ENCODE data around the gene MRPL43.
"Not testable (repeated sequence)": the region's sequence is repeated elsewhere in the genome, so short reads cannot be mapped to it uniquely, and the experiment has no call there.

MRPL43 gene

GRCh38 chr10:100986952-100987684 lies at the start of gene MRPL43, which contains the start of gene TWNK:
MRPL43 (minus strand) TSS chr10:100987497; CDS start chr10:100987443, 54 bp downstream.
TWNK (plus strand) TSS chr10:100987543; CDS start chr10:100988211, 668 bp downstream.
- DNase-seq: peak; percentile 36

DNA sequence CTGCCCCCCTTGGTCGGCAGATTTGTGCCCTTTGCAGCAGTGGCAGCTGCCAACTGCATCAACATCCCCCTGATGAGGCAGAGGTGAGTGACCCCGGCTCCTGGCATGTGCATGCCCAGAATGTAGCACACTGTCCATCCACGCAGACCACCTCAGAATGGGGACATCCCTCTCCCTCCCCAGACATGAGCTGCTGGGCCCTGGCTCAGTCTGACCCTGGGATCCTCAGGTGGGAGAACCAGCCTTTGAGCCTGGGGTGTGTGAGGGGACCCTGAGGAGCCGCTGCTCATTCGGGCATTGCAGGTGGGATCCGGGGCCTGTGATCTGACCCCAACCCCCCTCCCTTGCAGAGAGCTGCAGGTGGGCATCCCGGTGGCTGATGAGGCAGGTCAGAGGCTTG lies 49.4 kb upstream of the MRPL43 start:
- no peak for DNase-seq

DNA sequence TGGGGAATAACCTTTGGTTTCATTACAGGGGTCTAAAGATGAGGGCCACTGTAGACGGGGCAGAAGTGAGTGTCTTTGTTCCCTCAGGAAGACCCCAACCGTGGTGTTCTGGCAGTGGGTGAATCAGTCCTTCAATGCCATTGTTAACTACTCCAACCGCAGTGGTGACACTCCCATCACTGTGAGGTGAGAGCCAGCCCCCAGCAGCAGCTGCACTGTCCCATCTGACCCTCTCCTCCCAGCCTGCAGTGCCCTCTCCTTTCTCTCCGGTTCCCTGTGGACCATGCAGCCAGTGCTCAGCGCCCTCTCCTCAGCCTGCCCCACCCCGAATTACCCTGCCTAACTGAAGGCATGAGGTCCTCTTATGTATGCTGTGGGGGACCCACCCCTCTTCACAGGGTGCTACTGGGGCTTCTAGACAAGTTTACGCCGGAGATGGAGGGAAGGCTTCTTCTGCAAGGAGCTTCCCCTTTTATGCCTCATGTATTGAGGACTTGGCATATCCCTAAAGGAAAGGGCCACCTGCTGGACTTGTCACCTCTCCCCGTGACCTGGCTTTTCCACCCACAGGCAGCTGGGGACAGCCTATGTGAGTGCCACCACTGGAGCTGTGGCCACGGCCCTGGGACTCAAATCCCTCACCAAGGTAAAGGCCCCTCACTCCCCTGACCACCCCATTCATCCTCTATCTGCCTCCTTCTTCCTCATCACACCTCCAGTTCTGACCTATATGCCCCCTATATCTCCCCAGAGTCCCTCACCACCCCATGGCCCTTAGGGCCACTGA lies 48.8 kb upstream of the MRPL43 start:
- DNase-seq: no peak

GRCh38 chr10:101035314-101035713 lies 48.0 kb upstream of the MRPL43 start:
- no peak for DNase-seq

- DNase-seq: not testable (repeated sequence)
These were observed 47.1 kb upstream of the MRPL43 start for GRCh38 chr10:101034404-101034803.

DNA sequence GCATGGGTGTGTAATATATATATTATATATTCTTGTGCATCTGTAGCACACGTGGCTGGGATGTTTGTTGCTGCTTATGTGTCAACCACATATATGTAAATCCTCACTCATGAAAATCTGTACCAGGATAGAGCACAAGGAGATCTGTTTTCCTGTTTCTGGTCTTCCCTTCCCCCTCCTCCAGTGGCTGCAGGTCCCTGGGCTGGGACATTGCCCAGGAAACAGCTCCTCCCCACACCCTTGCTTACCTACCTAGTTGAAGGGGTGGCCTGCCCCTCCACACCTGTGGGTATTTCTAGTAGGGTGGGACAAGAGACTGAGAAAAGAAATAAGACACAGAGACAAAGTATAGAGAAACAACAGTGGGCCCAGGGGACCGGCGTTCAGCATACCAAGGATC lies 46.0 kb upstream of the MRPL43 start:
- DNase-seq: no peak

GRCh38 chr10:101032637-101033224 lies 45.4 kb upstream of the MRPL43 start:
- no peak for DNase-seq

- peak; percentile 8 for DNase-seq
These were observed 44.7 kb upstream of the MRPL43 start for GRCh38 chr10:101031796-101032636.

DNA sequence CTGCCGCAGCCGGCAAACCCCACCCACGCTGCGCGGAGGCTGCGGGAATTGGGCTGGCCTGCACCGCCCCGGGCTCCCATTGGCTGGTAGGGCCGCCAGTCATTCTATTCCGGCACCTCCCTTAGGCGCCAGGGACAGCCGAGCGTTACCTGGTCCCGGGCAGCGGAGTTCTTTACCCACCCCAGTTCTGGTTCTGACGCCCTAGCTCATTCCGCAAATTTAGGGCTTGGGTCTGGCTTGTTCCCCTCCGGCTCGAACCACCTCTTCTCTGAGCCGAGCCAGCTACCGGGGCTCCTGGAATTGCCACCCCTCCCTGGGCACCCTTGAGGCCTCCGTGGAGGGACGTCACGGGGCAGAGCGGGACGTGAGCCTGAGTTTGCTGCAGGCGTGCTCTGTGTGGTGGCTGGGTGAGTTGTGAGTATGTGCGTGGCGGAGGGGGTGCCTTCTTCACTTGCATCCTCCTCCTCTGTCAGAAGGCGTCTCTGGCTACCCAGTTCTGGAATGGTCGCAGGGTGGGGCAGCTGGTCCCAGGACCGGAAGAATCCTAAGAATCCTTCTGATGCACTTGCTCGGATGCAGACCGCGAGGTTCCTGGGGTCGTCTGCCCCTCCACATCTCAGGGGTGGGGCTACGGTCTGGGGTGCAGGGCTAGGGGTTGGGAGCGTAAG lies 44.0 kb upstream of the MRPL43 start, which contains the start of the genes PDZD7 and SFXN3:
Gene PDZD7, minus strand, starts transcription at position 2 of the 668 bp plus-strand sequence. CDS start 910 bp downstream, outside the sequence.
Gene SFXN3, plus strand, starts transcription at position 107 of the 668 bp plus-strand sequence. CDS start 3,461 bp downstream, outside the sequence.
- peak; percentile 77 for DNase-seq

DNA sequence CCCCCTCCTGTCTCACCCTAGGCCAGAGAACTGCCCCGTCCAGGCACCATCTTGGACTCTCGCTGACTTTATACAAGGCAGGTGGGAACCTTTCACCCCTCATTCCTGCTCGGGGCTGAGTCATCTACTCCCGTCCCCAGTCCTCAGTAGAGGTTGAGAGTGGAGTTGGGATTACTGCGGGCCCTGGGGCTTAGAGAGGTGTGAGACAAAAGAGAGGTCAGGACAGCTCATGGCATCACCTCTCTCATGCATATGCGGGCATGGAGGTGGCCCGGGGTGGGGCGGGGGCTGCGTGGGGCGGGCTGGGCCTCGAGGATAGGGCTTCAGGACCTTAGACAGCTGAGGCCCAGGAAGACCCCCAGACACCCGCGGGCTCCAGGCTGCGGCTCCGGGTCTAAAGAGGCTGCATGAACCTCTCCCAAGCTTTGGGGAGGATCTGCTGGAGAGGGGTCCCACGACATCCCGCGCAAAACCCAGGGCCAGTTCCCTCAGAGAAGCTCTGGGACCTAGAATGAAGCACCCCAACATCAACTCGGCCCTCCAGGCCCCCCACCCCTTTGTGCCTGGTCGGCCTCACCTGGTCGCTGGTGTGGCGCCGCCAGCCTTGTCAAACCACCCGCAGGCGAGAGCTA lies 43.3 kb upstream of the MRPL43 start:
- DNase-seq: no peak

GRCh38 chr10:101029520-101030295 lies 42.4 kb upstream of the MRPL43 start:
- DNase-seq: no peak

DNA sequence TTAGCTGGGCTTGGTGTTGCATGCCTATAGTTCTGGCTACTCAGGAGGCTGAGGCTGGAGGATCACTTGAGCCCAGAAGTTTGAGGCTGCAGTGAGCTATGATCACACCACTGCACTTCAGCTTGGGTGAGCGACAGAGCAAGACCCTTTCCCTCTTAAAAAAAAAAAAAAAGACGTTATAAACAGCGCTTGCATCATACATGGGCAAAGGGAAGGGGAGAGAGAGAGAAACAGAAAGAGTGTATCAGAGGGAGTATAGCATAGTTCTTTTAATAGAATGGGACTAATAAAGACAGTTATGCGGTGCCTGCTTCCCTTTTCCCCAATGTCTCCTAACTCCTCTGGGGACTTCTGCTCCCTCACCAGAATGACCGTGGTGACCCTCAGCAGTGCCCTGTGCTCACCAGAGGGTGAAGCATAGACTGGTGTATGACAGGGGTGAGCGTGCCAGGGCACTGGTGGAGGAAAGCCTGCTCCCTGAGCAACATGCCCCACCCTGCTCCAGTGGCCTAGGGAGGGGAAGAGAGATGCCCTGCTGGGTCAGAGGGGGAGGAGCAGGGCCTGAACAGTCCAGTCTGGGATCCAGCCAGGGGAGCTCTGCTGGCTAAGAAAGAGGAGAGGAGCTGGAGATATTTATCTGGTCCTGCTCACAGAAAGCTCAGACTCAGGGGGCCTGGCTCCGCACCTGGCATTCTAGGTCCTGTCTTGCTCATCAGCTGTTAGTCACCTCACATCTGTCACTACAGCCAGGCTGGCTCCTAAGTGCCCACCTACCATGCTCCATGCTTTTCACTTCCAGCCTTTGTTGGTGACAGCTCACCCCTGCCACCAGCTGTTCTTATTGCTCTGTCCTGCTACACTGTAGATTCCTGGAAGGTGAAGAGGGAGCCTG lies 41.4 kb upstream of the MRPL43 start:
- DNase-seq: no peak

GRCh38 chr10:101027106-101027720 lies 39.9 kb upstream of the MRPL43 start:
- no peak for DNase-seq

GRCh38 chr10:101022967-101023705 lies 35.8 kb upstream of the MRPL43 start:
- no peak for DNase-seq

DNA sequence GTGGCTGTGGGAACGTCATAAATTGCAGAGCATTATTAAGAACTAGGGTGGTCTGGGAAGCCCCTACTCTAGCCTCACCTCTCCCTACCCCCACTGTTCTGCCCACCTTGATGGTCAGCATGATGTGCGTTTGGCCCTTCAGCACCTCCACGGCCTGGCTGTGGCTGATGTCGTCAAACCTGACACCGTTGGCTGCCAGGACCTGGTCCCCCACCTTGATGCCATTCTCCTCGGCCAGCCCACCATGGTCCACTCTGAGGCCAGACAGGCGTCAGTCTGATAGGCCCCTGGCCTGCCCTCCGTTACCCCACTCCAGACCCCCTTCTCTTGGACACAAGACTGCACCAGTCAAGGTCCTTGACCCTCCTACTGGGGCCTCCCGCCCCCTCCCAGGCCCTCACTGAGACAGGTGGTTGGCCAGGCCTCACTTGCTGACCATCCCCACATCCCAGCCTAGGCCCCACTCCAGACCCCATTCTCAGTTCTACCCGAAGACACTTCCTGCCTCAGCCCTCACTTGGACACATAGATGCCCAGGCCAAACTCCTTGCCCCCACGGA lies 34.5 kb upstream of the MRPL43 start:
- DNase-seq: no peak

DNA sequence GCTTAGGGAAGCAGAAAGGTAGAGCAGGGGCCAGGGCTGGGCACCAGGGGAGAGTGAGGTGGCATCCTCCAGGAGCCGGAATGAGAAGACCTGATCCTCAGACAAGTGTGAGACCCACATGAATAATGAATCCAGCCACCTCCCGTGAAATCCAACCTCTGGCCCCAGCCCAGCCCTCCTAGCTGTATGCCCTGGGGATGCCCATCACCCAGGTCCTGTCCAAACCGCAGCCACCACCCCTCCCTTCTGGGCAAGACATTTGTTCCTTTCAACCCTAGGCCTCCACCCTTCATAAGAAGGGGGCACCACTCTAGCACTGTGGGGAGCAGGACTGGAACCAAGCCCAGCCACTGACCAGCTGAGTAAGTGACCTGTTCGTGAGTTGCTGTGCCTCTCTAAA lies 33.9 kb upstream of the MRPL43 start:
- no peak for DNase-seq

- DNase-seq: no peak
These were observed 33.3 kb upstream of the MRPL43 start for GRCh38 chr10:101020427-101021075.

GRCh38 chr10:101019440-101019703 lies 32.1 kb upstream of the MRPL43 start:
- no peak for DNase-seq
